Upper lobe of left lung (tissue), 4 donors: Measurements from ENCODE around the gene LITAFD.
A peak's percentile ranks its signal among the peaks of the same experiment; 100 is the strongest.

Experiments used
- CTCF ChIP-seq, 6 experiments: fragments of 450-650 bp in 4 of 6; fragments of 200-600 bp in 2 of 6; sonication (generic) in 2 of 6; IDR thresholded peaks; one replicate each; pipeline ENCODE4 v1.5.1; 2016 to 2019; ENCODE audit warnings: antibody characterized with exemption in 6 of 6
- POLR2A ChIP-seq, 4 donors: fragments of 450-650 bp; IDR thresholded peaks; one replicate each; pipeline ENCODE4 v1.5.1; 2016 to 2017; ENCODE audit warnings: antibody characterized with exemption in 4 of 4, mild to moderate bottlenecking in 2 of 4

- no peak for TF ChIP-seq POLR2A (IDR thresholded peaks at IDR 0.05)
- peak in 1 of 6 experiments; percentile 24 for TF ChIP-seq CTCF (IDR thresholded peaks at IDR 0.05)
Measured at GRCh38 chr16:8905168-8905762, 23.1 kb downstream of the LITAFD start.
